GM23338 (cell line): ENCODE measurements around the gene RASA3. TPM values are rescaled to one million over a fixed set of nuclear protein-coding genes. Genes with fewer than 3 reads are reported as not detected.

Experiments
- ATAC-seq: fragments of 200-7000 bp; cut with Tn5 transposase; 3 replicates; pipeline ENCODE4 v1.9.1; 2020
- DNase-seq: peaks from one replicate; pipeline ENCODE4 v3.0.0-alpha.2; 2015; ENCODE audit warnings: low spot score
- H2AFZ ChIP-seq: fragments of 200-600 bp; sonication (generic); 2 replicates; pipeline ENCODE4 v1.8.0; 2016; ENCODE audit warnings: antibody characterized with exemption, mild to moderate bottlenecking, moderate library complexity
- H3F3A ChIP-seq: fragments of 200-600 bp; sonication (generic); replicated peaks from 2 replicates; pipeline ENCODE4 v1.8.0; 2017; ENCODE audit warnings: antibody characterized with exemption, mixed run types, low read depth
- H3K27ac ChIP-seq: fragments of 200-600 bp; sonication (generic); 2 replicates; pipeline ENCODE4 v1.6.1; 2016; ENCODE audit warnings: low read depth
- H3K27me3 ChIP-seq: fragments of 200-600 bp; sonication (generic); 2 replicates; pipeline ENCODE4 v1.8.0; 2016; ENCODE audit warnings: mild to moderate bottlenecking, mixed run types, moderate library complexity; ENCODE audit not compliant: insufficient read depth
- H3K36me3 ChIP-seq: fragments of 200-600 bp; sonication (generic); 2 replicates; pipeline ENCODE4 v1.8.0; 2016; ENCODE audit warnings: mild to moderate bottlenecking; ENCODE audit not compliant: insufficient read depth
- H3K4me1 ChIP-seq: fragments of 200-600 bp; sonication (generic); 2 replicates; pipeline ENCODE4 v1.8.0; 2016; ENCODE audit warnings: mild to moderate bottlenecking, moderate library complexity; ENCODE audit not compliant: insufficient read depth
- H3K4me2 ChIP-seq: fragments of 200-600 bp; sonication (generic); 2 replicates; pipeline ENCODE4 v1.7.1; 2017; ENCODE audit warnings: mixed run types
- H3K4me3 ChIP-seq: fragments of 200-600 bp; sonication (generic); 2 replicates; pipeline ENCODE4 v1.6.1; 2016; ENCODE audit warnings: mixed run types
- H3K79me2 ChIP-seq: fragments of 200-600 bp; sonication (generic); replicated peaks from 2 replicates; pipeline ENCODE4 v1.8.0; 2017; ENCODE audit warnings: mild to moderate bottlenecking; ENCODE audit not compliant: insufficient read depth
- H3K9me2 ChIP-seq: fragments of 200-600 bp; sonication (generic); 2 replicates; pipeline ENCODE4 v1.8.0; 2017; ENCODE audit not compliant: insufficient read depth
- H4K20me1 ChIP-seq: fragments of 200-600 bp; sonication (generic); replicated peaks from 2 replicates; pipeline ENCODE4 v1.8.0; 2017; ENCODE audit warnings: mild to moderate bottlenecking; ENCODE audit not compliant: insufficient read depth
- H3K27ac Mint-ChIP-seq: 2 replicates; pipeline ENCODE4 v1.8.0; 2020; ENCODE audit warnings: inconsistent platforms, mild to moderate bottlenecking, moderate library complexity, mixed read lengths
- H3K27me3 Mint-ChIP-seq: 3 replicates; pipeline ENCODE4 v1.8.0; 2022; ENCODE audit warnings: low read depth, mild to moderate bottlenecking, moderate library complexity, mixed read lengths, inconsistent platforms; ENCODE audit not compliant: insufficient read depth, poor library complexity
- H3K36me3 Mint-ChIP-seq: 3 replicates; pipeline ENCODE4 v1.8.0; 2021; ENCODE audit warnings: low read depth, mild to moderate bottlenecking, inconsistent platforms, moderate library complexity, mixed read lengths
- H3K4me1 Mint-ChIP-seq: 3 replicates; pipeline ENCODE4 v1.8.0; 2020; ENCODE audit warnings: mild to moderate bottlenecking, inconsistent platforms, mixed read lengths
- H3K4me3 Mint-ChIP-seq: 3 replicates; pipeline ENCODE4 v1.8.0; 2021; ENCODE audit warnings: moderate library complexity, mild to moderate bottlenecking, inconsistent platforms, mixed read lengths
- H3K9me3 Mint-ChIP-seq: 3 replicates; pipeline ENCODE4 v1.8.0; 2020; ENCODE audit warnings: moderate library complexity, mild to moderate bottlenecking, inconsistent platforms, mixed read lengths
- CREB1 ChIP-seq: fragments of 250-450 bp; sonication (Bioruptor Pico); IDR thresholded peaks from 2 replicates; pipeline ENCODE4 v1.5.0; 2020; ENCODE audit warnings: low read depth, mild to moderate bottlenecking, moderate library complexity
- EZH2 ChIP-seq: fragments of 200-600 bp; sonication (generic); IDR thresholded peaks from one replicate; pipeline ENCODE4 v1.8.0; 2017; ENCODE audit warnings: antibody characterized with exemption, mild to moderate bottlenecking, low read depth; ENCODE audit not compliant: unreplicated experiment
- EZH2phosphoT487 ChIP-seq: fragments of 200-600 bp; sonication (generic); IDR thresholded peaks from one replicate; pipeline ENCODE4 v1.8.1; 2018; ENCODE audit warnings: antibody characterized with exemption; ENCODE audit not compliant: unreplicated experiment
- NANOG ChIP-seq: IDR thresholded peaks from 2 replicates; pipeline ENCODE4 v1.6.1; 2016; ENCODE audit warnings: antibody characterized with exemption, borderline replicate concordance
- POLR2AphosphoS5 ChIP-seq: IDR thresholded peaks from 2 replicates; pipeline ENCODE4 v1.6.1; 2016; ENCODE audit warnings: antibody characterized with exemption, low read depth
- STAT1 ChIP-seq: IDR thresholded peaks from one replicate; pipeline ENCODE4 v1.6.1; 2016; ENCODE audit warnings: antibody characterized with exemption; ENCODE audit not compliant: unreplicated experiment
- ZNF114 ChIP-seq: fragments of 250-450 bp; sonication (Bioruptor Pico); IDR thresholded peaks from 2 replicates; pipeline ENCODE4 v1.5.0; 2020; ENCODE audit warnings: mild to moderate bottlenecking, moderate library complexity
- ZNF331 ChIP-seq: fragments of 250-450 bp; sonication (Bioruptor Pico); IDR thresholded peaks from 2 replicates; pipeline ENCODE4 v1.5.0; 2020; ENCODE audit warnings: low read depth, mild to moderate bottlenecking, moderate library complexity
- polyA plus RNA-seq: library from polyadenylated mRNA; unstranded; fragments of >200 nt; fragmentation: Nextera tagmentation; extraction: Ambion mirVana; gene quantifications from 2 replicates; pipeline ENCODE4 v1.2.1, GENCODE V29; 2016
- total RNA-seq: library from RNA; depleted of rRNA; stranded (reverse); fragments of >200 nt; shearing (Covaris generic); gene quantifications from 2 replicates; pipeline ENCODE4 v1.2.3, GENCODE V29; 2014
- TF ChIP-seq, protein P1 (sequence below), 2 experiments: fragments of 200-600 bp in 1 of 2; sonication (generic) in 1 of 2; conservative IDR thresholded peaks; 2 replicates each; pipeline versions ENCODE4 v1.5.1 to v1.6.1; 2016 to 2017; ENCODE audit warnings: antibody characterized with exemption in 2 of 2, low read depth in 2 of 2, mild to moderate bottlenecking in 2 of 2, moderate library complexity in 1 of 2
- TF ChIP-seq, protein P2 (sequence below): IDR thresholded peaks from 2 replicates; pipeline ENCODE4 v1.6.1; 2016; ENCODE audit warnings: antibody characterized with exemption
- TF ChIP-seq, protein P3 (sequence below): fragments of 250-450 bp; sonication (Bioruptor Pico); IDR thresholded peaks from 2 replicates; pipeline ENCODE4 v1.5.0; 2020; ENCODE audit warnings: mild to moderate bottlenecking, moderate library complexity

Gene RASA3
- total and polyA plus RNA-seq, 2 experiments from 2014 or later = 11.2 to 20.7 TPM

DNA sequence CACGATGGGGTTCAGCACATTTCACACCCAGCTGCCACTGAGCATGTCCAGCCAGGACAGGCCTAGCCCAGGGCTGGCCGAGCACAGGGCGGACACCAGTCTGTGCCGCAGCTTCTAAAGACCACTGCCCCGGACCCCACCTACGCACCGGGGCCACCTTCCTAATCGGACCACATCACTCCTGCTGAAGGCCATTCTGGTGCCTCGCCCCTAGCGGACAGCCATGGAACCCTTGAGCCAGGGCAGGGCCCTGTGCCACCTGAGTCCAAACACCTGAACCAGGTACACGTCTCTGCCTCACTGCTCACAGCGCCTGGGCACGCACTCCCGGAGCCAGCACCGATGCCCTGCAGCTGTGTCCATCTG lies 150.1 kb downstream of the RASA3 start:
- H3K9me2 ChIP-seq = no peaks in the 10 kb centered on the region
- no peak overlapping the region for H3K4me2 ChIP-seq
- H3K27me3 ChIP-seq = no peaks in the 10 kb centered on the region
- Mint-ChIP-seq H3K4me3 (no peak overlapping the region), H3K9me3 (peaks cover 4% of the 10 kb centered on the region; the same call in 1 of the 3 replicates), H3K36me3 (peaks cover 28% of the 10 kb centered on the region), H3K4me1 (no peaks in the 10 kb centered on the region; the same call in 2 of the 3 replicates), H3K27ac (no peak overlapping the region), H3K27me3 (no peaks in the 10 kb centered on the region)
- no peaks in the 10 kb centered on the region for H3F3A ChIP-seq
- ATAC-seq = no peak
- H3K27ac ChIP-seq = no peak overlapping the region
- TF ChIP-seq, protein P1, sequence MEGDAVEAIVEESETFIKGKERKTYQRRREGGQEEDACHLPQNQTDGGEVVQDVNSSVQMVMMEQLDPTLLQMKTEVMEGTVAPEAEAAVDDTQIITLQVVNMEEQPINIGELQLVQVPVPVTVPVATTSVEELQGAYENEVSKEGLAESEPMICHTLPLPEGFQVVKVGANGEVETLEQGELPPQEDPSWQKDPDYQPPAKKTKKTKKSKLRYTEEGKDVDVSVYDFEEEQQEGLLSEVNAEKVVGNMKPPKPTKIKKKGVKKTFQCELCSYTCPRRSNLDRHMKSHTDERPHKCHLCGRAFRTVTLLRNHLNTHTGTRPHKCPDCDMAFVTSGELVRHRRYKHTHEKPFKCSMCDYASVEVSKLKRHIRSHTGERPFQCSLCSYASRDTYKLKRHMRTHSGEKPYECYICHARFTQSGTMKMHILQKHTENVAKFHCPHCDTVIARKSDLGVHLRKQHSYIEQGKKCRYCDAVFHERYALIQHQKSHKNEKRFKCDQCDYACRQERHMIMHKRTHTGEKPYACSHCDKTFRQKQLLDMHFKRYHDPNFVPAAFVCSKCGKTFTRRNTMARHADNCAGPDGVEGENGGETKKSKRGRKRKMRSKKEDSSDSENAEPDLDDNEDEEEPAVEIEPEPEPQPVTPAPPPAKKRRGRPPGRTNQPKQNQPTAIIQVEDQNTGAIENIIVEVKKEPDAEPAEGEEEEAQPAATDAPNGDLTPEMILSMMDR (conservative IDR thresholded peaks at IDR 0.05; ENCODE audit: low read depth in 2 of 2) = peak in 1 of 2 experiments; percentile 12; a peak in 1 of 4 replicates
- TF ChIP-seq, protein P2, sequence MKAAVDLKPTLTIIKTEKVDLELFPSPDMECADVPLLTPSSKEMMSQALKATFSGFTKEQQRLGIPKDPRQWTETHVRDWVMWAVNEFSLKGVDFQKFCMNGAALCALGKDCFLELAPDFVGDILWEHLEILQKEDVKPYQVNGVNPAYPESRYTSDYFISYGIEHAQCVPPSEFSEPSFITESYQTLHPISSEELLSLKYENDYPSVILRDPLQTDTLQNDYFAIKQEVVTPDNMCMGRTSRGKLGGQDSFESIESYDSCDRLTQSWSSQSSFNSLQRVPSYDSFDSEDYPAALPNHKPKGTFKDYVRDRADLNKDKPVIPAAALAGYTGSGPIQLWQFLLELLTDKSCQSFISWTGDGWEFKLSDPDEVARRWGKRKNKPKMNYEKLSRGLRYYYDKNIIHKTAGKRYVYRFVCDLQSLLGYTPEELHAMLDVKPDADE = no peak
- TF ChIP-seq STAT1 = no peak
- no peaks in the 10 kb centered on the region; the same call in 1 of the 2 replicates for H3K36me3 ChIP-seq
- H2AFZ ChIP-seq = no peak overlapping the region
- H3K4me1 ChIP-seq = no peaks in the 10 kb centered on the region
- no peaks in the 10 kb centered on the region for H3K79me2 ChIP-seq
- H4K20me1 ChIP-seq = no peaks in the 10 kb centered on the region
- H3K4me3 ChIP-seq = no peak overlapping the region
- no peak for DNase-seq

DNA sequence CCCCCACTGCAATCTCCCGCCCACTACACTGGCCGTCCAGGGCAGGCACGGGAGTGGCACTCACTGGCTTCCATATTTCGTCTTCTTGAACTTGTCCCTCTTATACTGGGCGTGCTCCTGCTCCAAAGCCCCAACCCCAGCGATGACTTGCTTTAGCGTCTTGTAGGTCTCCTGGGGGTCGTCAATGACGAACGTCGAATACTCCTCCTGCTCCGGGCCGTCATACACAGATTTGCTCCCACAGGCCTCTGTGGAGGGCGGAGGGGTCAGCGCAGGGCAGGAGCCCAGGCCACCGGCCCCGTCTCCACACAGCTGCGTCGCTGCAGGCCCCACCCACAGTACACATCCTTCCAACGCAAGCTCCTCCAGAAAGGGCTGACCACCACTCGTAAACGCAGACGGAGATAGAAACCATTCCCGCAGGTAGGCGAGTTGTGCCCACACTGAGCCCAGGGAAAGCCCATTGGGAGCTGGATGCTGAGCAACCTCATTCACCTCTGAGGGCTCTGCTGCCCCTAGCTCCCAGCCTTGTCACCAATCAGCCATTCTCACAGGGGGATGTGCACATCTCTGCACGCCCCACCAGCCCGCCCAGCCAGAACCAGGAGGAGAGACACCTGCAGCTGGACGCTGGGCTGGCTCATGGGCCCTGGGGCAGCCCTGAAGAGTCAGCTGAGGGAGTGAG lies 150.7 kb downstream of the RASA3 start:
- H4K20me1 ChIP-seq = no peaks in the 10 kb centered on the region
- H3K36me3 ChIP-seq = no peaks in the 10 kb centered on the region; the same call in 1 of the 2 replicates
- no peak overlapping the region for H3K4me3 ChIP-seq
- Mint-ChIP-seq H3K27me3 (no peaks in the 10 kb centered on the region), H3K36me3 (peaks cover 28% of the 10 kb centered on the region), H3K27ac (no peak overlapping the region), H3K4me1 (no peaks in the 10 kb centered on the region; the same call in 2 of the 3 replicates), H3K9me3 (peaks cover 4% of the 10 kb centered on the region; the same call in 1 of the 3 replicates), H3K4me3 (no peak overlapping the region)
- H2AFZ ChIP-seq = no peak overlapping the region
- H3K9me2 ChIP-seq = no peaks in the 10 kb centered on the region
- no peaks in the 10 kb centered on the region for H3K4me1 ChIP-seq
- H3K27me3 ChIP-seq = no peaks in the 10 kb centered on the region
- no peak for ATAC-seq
- H3K79me2 ChIP-seq = no peaks in the 10 kb centered on the region
- no peaks in the 10 kb centered on the region for H3F3A ChIP-seq
- H3K4me2 ChIP-seq = no peak overlapping the region
- no peak overlapping the region for H3K27ac ChIP-seq
- DNase-seq = no peak
- TF ChIP-seq NANOG (no peak), ZNF114 (no peak), EZH2phosphoT487 (no peak), CREB1 (CRISPR knock-in tag) (no peak), ZNF331 (CRISPR knock-in tag) (no peak), EZH2 (no peak), POLR2AphosphoS5 (no peak), STAT1 (no peak)
- TF ChIP-seq, protein P2 = no peak
- TF ChIP-seq, protein P3, sequence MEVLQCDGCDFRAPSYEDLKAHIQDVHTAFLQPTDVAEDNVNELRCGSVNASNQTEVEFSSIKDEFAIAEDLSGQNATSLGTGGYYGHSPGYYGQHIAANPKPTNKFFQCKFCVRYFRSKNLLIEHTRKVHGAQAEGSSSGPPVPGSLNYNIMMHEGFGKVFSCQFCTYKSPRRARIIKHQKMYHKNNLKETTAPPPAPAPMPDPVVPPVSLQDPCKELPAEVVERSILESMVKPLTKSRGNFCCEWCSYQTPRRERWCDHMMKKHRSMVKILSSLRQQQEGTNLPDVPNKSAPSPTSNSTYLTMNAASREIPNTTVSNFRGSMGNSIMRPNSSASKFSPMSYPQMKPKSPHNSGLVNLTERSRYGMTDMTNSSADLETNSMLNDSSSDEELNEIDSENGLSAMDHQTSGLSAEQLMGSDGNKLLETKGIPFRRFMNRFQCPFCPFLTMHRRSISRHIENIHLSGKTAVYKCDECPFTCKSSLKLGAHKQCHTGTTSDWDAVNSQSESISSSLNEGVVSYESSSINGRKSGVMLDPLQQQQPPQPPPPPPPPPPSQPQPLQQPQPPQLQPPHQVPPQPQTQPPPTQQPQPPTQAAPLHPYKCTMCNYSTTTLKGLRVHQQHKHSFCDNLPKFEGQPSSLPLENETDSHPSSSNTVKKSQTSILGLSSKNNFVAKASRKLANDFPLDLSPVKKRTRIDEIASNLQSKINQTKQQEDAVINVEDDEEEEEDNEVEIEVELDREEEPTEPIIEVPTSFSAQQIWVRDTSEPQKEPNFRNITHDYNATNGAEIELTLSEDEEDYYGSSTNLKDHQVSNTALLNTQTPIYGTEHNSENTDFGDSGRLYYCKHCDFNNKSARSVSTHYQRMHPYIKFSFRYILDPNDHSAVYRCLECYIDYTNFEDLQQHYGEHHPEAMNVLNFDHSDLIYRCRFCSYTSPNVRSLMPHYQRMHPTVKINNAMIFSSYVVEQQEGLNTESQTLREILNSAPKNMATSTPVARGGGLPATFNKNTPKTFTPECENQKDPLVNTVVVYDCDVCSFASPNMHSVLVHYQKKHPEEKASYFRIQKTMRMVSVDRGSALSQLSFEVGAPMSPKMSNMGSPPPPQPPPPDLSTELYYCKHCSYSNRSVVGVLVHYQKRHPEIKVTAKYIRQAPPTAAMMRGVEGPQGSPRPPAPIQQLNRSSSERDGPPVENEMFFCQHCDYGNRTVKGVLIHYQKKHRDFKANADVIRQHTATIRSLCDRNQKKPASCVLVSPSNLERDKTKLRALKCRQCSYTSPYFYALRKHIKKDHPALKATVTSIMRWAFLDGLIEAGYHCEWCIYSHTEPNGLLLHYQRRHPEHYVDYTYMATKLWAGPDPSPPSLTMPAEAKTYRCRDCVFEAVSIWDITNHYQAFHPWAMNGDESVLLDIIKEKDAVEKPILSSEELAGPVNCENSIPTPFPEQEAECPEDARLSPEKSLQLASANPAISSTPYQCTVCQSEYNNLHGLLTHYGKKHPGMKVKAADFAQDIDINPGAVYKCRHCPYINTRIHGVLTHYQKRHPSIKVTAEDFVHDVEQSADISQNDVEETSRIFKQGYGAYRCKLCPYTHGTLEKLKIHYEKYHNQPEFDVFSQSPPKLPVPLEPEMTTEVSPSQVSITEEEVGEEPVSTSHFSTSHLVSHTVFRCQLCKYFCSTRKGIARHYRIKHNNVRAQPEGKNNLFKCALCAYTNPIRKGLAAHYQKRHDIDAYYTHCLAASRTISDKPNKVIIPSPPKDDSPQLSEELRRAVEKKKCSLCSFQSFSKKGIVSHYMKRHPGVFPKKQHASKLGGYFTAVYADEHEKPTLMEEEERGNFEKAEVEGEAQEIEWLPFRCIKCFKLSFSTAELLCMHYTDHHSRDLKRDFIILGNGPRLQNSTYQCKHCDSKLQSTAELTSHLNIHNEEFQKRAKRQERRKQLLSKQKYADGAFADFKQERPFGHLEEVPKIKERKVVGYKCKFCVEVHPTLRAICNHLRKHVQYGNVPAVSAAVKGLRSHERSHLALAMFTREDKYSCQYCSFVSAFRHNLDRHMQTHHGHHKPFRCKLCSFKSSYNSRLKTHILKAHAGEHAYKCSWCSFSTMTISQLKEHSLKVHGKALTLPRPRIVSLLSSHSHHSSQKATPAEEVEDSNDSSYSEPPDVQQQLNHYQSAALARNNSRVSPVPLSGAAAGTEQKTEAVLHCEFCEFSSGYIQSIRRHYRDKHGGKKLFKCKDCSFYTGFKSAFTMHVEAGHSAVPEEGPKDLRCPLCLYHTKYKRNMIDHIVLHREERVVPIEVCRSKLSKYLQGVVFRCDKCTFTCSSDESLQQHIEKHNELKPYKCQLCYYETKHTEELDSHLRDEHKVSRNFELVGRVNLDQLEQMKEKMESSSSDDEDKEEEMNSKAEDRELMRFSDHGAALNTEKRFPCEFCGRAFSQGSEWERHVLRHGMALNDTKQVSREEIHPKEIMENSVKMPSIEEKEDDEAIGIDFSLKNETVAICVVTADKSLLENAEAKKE = no peak
